Measurements from ENCODE around the gene NACA.

- TF ChIP-seq CTCF (conservative IDR thresholded peaks at IDR 0.05; ENCODE audit: low read depth in 2 of 2): no peak
- no peak for TF ChIP-seq EZH2phosphoT487 (IDR thresholded peaks at IDR 0.05; ENCODE audit: unreplicated experiment)
- no peak for TF ChIP-seq CREB1 (CRISPR knock-in tag; IDR thresholded peaks at IDR 0.05; ENCODE audit: low read depth)
- TF ChIP-seq POLR2AphosphoS5 (IDR thresholded peaks at IDR 0.05; ENCODE audit: low read depth): no peak
- TF ChIP-seq EZH2 (IDR thresholded peaks at IDR 0.05; ENCODE audit: low read depth, unreplicated experiment): no peak
- TF ChIP-seq ZNF462 (CRISPR knock-in tag; IDR thresholded peaks at IDR 0.05): no peak
These were observed 6.5 kb downstream of the NACA start for GRCh38 chr12:56718636-56719035.
